Karpas-422 (cell line): ENCODE data around the gene TMEM242. TPM values are rescaled to one million over a fixed set of nuclear protein-coding genes. Genes with fewer than 3 reads are reported as not detected.

Source experiments
- total RNA-seq: library from RNA; depleted of rRNA; stranded (reverse); fragments of >200 nt; shearing (Covaris generic); gene quantifications from 2 replicates; pipeline ENCODE4 v1.2.3, GENCODE V29; 2014; ENCODE audit warnings: low replicate concordance; rRNA removed

Gene TMEM242
- total RNA-seq, 1 experiment from 2014 or later = 3.4 TPM

Other genes with a start within 250 kb of the TMEM242 start
- gene ZDHHC14, start 57.7 kb upstream of the TMEM242 start, total RNA-seq = 0.18 and 1.1 TPM in 2 replicates